ENCODE results near the gene C4BPA. TPM values are rescaled to one million over a fixed set of nuclear protein-coding genes. Genes with fewer than 3 reads are reported as not detected.

C4BPA gene
- total and polyA plus RNA-seq, 2 of the 8 experiments (the other 6 are each of a cell fraction or from before 2014, with no cell fraction given): not detected

GRCh38 chr1:207081088-207081487 is 22.9 kb upstream of the C4BPA start:
- Histone ChIP-seq H2BK120ac (replicated peaks; ENCODE audit: low read depth, low read length) (no peak overlapping the region), H4K5ac (ENCODE audit: insufficient read length, low read depth, low read length) (no peak overlapping the region), H4K20me1 (replicated peaks in 1 of 2; ENCODE audit: control insufficient read depth in 1 of 2, insufficient read depth in 2 of 2, low read length in 2 of 2) (no peaks in the 10 kb centered on the region), H3K23ac (ENCODE audit: insufficient read length) (no peak overlapping the region), H3K27me3 (replicated peaks in 1 of 4; ENCODE audit: control insufficient read depth in 3 of 4, extremely low read depth in 1 of 4, insufficient read depth in 3 of 4, low read length in 3 of 4) (no peaks in the 10 kb centered on the region), H3K56ac (replicated peaks; ENCODE audit: insufficient read length, low read depth, low read length) (no peak overlapping the region), H4K91ac (replicated peaks; ENCODE audit: insufficient read length, low read length) (no peak overlapping the region), H2AFZ (ENCODE audit: low read length) (no peak overlapping the region), H2AK5ac (ENCODE audit: low read depth, low read length) (no peak overlapping the region), H3K79me1 (ENCODE audit: low read depth, low read length) (no peaks in the 10 kb centered on the region), H3K4me3 (ENCODE audit: extremely low read depth in 1 of 4, insufficient read depth in 2 of 4, low read depth in 3 of 4, low read length in 4 of 4) (no peak overlapping the region), H3K79me2 (ENCODE audit: control insufficient read depth in 1 of 2, insufficient read depth in 2 of 2, low read length in 2 of 2) (no peaks in the 10 kb centered on the region), H3K9me3 (ENCODE audit: insufficient read depth in 2 of 2, low read depth in 1 of 2, low read length in 1 of 2) (no peaks in the 10 kb centered on the region), H3K14ac (ENCODE audit: insufficient read length) (no peak overlapping the region), H3K23me2 (ENCODE audit: low read depth, low read length) (no peaks in the 10 kb centered on the region), H3K4me2 (ENCODE audit: insufficient read depth in 1 of 2, low read depth in 2 of 2, low read length in 2 of 2) (no peak overlapping the region), H3K18ac (ENCODE audit: extremely low read depth, low read length) (no peak overlapping the region), H2BK20ac (ENCODE audit: low read length) (no peak overlapping the region), H2BK5ac (ENCODE audit: low read depth, low read length) (no peak overlapping the region), H3K4ac (replicated peaks; ENCODE audit: insufficient read length, low read depth, low read length) (no peak overlapping the region), H3K9ac (replicated peaks in 1 of 4; ENCODE audit: extremely low read depth in 1 of 4, low read depth in 3 of 4, low read length in 3 of 4) (no peak overlapping the region), H3K4me1 (replicated peaks in 1 of 4; ENCODE audit: control insufficient read depth in 3 of 4, insufficient read depth in 4 of 4, low read length in 3 of 4) (peaks cover 0 to 3% (median 0%) of the 10 kb centered on the region in 4 experiments; a peak in 2 of 7 replicates), H2BK12ac (ENCODE audit: low read depth, low read length) (no peak overlapping the region), H3K27ac (ENCODE audit: low read depth, low read length) (no peak overlapping the region), H2BK15ac (ENCODE audit: low read length) (no peak overlapping the region), H4K8ac (ENCODE audit: extremely low read depth, insufficient read depth, low read length) (no peak overlapping the region), H3K36me3 (ENCODE audit: control insufficient read depth in 2 of 4, insufficient read depth in 4 of 4, low read length in 3 of 4) (no peaks in the 10 kb centered on the region)
- ChIA-PET POLR2A (ENCODE audit: partially characterized antibody) (no interaction called here), CTCF (ENCODE audit: partially characterized antibody) (interaction anchor here (1.3 to 2.0 kb wide), 2 partner anchors 178 to 325 kb away, joined by 3 to 5 read pairs; no protein-coding TSS in a partner anchor)
- WGBS, 2 experiments (ENCODE audit: extremely low coverage in 1 of 2, insufficient coverage in 1 of 2, insufficient read length in 1 of 2, insufficient replicate concordance in 2 of 2, low coverage in 1 of 2, low lambda C conversion rate in 2 of 2, missing lambda C conversion rate in 1 of 2): 92% methylated on average over 2 of the region's 2 CpGs; no CpG with 5 or more reads in 1 of the 2 experiments
- DNase-seq (ENCODE audit: low read depth in 1 of 2, low spot score in 2 of 2) (no peak), FAIRE-seq (no peak)
- TF ChIP-seq SAP30 (IDR thresholded peaks at IDR 0.05; ENCODE audit: insufficient read depth, insufficient replicate concordance, low read length): no peak
- TF ChIP-seq SP4 (IDR thresholded peaks at IDR 0.05; ENCODE audit: low read length): no peak
- TF ChIP-seq RFX5 (IDR thresholded peaks at IDR 0.05; ENCODE audit: borderline replicate concordance, low read depth, low read length): no peak
- TF ChIP-seq GABPA (IDR thresholded peaks at IDR 0.05; ENCODE audit: borderline replicate concordance, insufficient read depth, low read length): no peak
- no peak for TF ChIP-seq NRF1 (IDR thresholded peaks at IDR 0.05; ENCODE audit: low read depth, low read length)
- no peak for TF ChIP-seq RAD21 (IDR thresholded peaks at IDR 0.05 in 1 of 2, conservative IDR thresholded peaks at IDR 0.05 in 1 of 2; ENCODE audit: low read depth in 2 of 2, low read length in 2 of 2)
- no peak for TF ChIP-seq CBX8 (IDR thresholded peaks at IDR 0.05; ENCODE audit: borderline replicate concordance, low read depth, low read length)
- TF ChIP-seq MAX (IDR thresholded peaks at IDR 0.05): no peak
- no peak for TF ChIP-seq CTCF (IDR thresholded peaks at IDR 0.05; ENCODE audit: control extremely low read depth in 1 of 3, insufficient read depth in 1 of 3, low read depth in 1 of 3, low read length in 3 of 3)
